Upper lobe of left lung (tissue), 4 donors: ENCODE results near the gene LRRC61.
"Not testable (repeated sequence)": the region's sequence is repeated elsewhere in the genome, so short reads cannot be mapped to it uniquely, and the experiment has no call there.

Source experiments
- EP300 ChIP-seq, 4 donors: sonication (generic); formaldehyde crosslinking; IDR thresholded peaks; one replicate each; pipeline ENCODE4 v1.5.1; 2017; ENCODE audit warnings: antibody characterized with exemption in 4 of 4, control low read depth in 2 of 4
- POLR2A ChIP-seq, 4 donors: fragments of 450-650 bp; IDR thresholded peaks; one replicate each; pipeline ENCODE4 v1.5.1; 2016 to 2017; ENCODE audit warnings: antibody characterized with exemption in 4 of 4, mild to moderate bottlenecking in 2 of 4
- POLR2AphosphoS5 ChIP-seq, 2 donors: sonication (generic); formaldehyde crosslinking; IDR thresholded peaks; one replicate each; pipeline ENCODE4 v1.5.1; 2017; ENCODE audit warnings: antibody characterized with exemption in 2 of 2
- TF ChIP-seq, protein P1 (sequence below), 6 experiments: fragments of 450-650 bp in 4 of 6; fragments of 200-600 bp in 2 of 6; sonication (generic) in 2 of 6; IDR thresholded peaks; one replicate each; pipeline ENCODE4 v1.5.1; 2016 to 2019; ENCODE audit warnings: antibody characterized with exemption in 6 of 6

DNA sequence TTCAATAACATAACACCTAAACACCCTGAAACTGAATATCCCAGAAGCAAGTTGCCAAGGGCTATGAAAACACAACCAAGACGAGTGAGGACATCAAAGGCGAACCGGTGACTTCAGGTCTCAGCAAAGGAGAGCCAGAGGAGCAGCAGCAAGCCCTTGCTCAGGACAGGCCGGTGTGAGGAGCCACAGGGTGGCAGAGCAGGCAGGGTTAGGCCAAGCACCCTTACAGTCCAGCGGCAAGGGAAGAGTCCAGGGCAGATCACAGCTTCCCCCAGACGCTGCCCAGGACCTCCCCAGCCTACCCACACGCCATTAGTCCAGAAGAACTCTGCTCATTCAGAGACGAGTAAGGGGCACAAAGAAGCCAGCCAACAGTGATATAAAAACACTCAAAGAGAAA lies 27.5 kb upstream of the LRRC61 start:
- not testable (repeated sequence) for TF ChIP-seq POLR2AphosphoS5, POLR2A, EP300 (IDR thresholded peaks at IDR 0.05)
- TF ChIP-seq, protein P1, sequence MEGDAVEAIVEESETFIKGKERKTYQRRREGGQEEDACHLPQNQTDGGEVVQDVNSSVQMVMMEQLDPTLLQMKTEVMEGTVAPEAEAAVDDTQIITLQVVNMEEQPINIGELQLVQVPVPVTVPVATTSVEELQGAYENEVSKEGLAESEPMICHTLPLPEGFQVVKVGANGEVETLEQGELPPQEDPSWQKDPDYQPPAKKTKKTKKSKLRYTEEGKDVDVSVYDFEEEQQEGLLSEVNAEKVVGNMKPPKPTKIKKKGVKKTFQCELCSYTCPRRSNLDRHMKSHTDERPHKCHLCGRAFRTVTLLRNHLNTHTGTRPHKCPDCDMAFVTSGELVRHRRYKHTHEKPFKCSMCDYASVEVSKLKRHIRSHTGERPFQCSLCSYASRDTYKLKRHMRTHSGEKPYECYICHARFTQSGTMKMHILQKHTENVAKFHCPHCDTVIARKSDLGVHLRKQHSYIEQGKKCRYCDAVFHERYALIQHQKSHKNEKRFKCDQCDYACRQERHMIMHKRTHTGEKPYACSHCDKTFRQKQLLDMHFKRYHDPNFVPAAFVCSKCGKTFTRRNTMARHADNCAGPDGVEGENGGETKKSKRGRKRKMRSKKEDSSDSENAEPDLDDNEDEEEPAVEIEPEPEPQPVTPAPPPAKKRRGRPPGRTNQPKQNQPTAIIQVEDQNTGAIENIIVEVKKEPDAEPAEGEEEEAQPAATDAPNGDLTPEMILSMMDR (IDR thresholded peaks at IDR 0.05): not testable (repeated sequence)
